GM18867 (cell line): Measurements from ENCODE around the gene PTCHD4.
"Not testable (repeated sequence)": the region's sequence is repeated elsewhere in the genome, so short reads cannot be mapped to it uniquely, and the experiment has no call there.

Experiments
- ATAC-seq: cut with Tn5 transposase; IDR thresholded peaks from one replicate; pipeline ENCODE4 v1.9.1; 2021; ENCODE audit warnings: mild to moderate bottlenecking, moderate library complexity; ENCODE audit not compliant: unreplicated experiment

The PTCHD4 gene

GRCh38 chr6:48111143-48111506 lies at the start of gene PTCHD4:
Gene PTCHD4, minus strand, starts transcription at chr6:48111197. Its CDS starts 42,240 bp downstream, at chr6:48068957.
- ATAC-seq, result no peak

- no peak for ATAC-seq
These were observed 40.1 kb upstream of the PTCHD4 start for GRCh38 chr6:48151142-48151541.

GRCh38 chr6:48150701-48151100 lies 39.7 kb upstream of the PTCHD4 start:
- ATAC-seq, result no peak

GRCh38 chr6:48147051-48147450 lies 36.1 kb upstream of the PTCHD4 start:
- no peak for ATAC-seq

GRCh38 chr6:48144021-48144420 lies 33.0 kb upstream of the PTCHD4 start:
- no peak for ATAC-seq

GRCh38 chr6:48141975-48142374 lies 31.0 kb upstream of the PTCHD4 start:
- ATAC-seq, result no peak

GRCh38 chr6:48139818-48140614 lies 29.0 kb upstream of the PTCHD4 start:
- ATAC-seq, result no peak

GRCh38 chr6:48136856-48137255 lies 25.9 kb upstream of the PTCHD4 start:
- no peak for ATAC-seq

- ATAC-seq, result no peak
These were observed 24.5 kb upstream of the PTCHD4 start for GRCh38 chr6:48135323-48136084.

GRCh38 chr6:48134246-48134645 lies 23.2 kb upstream of the PTCHD4 start:
- ATAC-seq, result no peak

GRCh38 chr6:48123601-48124000 lies 12.6 kb upstream of the PTCHD4 start:
- no peak for ATAC-seq

- not testable (repeated sequence) for ATAC-seq
These were observed 11.2 kb upstream of the PTCHD4 start for GRCh38 chr6:48121983-48122749.

GRCh38 chr6:48116699-48117645 lies 6.0 kb upstream of the PTCHD4 start:
- ATAC-seq, result no peak

GRCh38 chr6:48113130-48113529 lies 2.1 kb upstream of the PTCHD4 start:
- no peak for ATAC-seq

GRCh38 chr6:48111575-48111974 lies 578 bp upstream of the PTCHD4 start:
- no peak for ATAC-seq

- no peak for ATAC-seq
These were observed 408 bp downstream of the PTCHD4 start for GRCh38 chr6:48110436-48111142.

- ATAC-seq, result no peak
These were observed 1.1 kb downstream of the PTCHD4 start for GRCh38 chr6:48109944-48110343.

- ATAC-seq, result not testable (repeated sequence)
These were observed 8.4 kb downstream of the PTCHD4 start for GRCh38 chr6:48102476-48103195.

GRCh38 chr6:48101290-48101689 lies 9.7 kb downstream of the PTCHD4 start:
- peak; percentile 75 for ATAC-seq
